ENCODE results near the gene ACMSD.
"Not testable (repeated sequence)": the region's sequence is repeated elsewhere in the genome, so short reads cannot be mapped to it uniquely, and the experiment has no call there.

ACMSD gene

DNA sequence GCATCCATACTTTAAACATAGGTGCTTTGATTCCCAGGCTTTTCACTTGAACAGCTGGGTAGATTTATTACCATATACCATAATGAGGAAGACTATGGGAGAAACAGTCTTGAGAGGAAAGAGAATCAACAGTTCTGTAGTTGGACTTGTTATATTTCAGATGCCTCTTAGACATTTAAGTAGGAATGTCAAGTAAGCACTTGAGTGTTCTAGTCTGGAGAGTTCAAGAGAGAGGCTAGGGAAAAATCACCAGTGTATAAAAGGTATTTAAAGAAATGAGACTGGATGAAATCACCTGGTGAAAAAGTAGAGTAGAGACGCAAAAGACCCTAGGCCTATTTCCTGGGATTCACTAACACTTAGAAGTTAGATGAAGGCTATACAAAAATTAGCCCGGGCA, 66.8 kb downstream of the ACMSD start:
- DNase-seq (ENCODE audit: low read depth, low spot score), result no peak

DNA sequence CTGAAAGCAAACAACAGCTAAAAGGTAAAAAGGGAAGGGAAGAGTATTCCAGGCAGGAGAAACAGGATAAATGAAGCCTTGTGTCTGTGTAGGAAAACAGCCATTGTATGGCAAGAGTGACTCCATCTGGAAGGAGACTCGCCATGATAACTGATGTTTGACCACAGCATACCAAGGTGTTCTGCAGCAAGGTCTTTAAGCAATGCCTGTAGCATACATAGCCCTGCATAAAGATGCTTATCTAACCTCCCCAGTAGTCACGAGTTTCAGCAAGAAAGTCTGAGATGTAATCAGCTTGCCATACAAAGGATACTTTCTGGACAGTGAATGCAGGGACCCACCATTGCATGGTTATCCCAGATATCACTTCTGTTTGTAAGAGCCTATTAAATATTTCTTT, 68.3 kb downstream of the ACMSD start:
- DNase-seq (ENCODE audit: low read depth, low spot score), result no peak

DNA sequence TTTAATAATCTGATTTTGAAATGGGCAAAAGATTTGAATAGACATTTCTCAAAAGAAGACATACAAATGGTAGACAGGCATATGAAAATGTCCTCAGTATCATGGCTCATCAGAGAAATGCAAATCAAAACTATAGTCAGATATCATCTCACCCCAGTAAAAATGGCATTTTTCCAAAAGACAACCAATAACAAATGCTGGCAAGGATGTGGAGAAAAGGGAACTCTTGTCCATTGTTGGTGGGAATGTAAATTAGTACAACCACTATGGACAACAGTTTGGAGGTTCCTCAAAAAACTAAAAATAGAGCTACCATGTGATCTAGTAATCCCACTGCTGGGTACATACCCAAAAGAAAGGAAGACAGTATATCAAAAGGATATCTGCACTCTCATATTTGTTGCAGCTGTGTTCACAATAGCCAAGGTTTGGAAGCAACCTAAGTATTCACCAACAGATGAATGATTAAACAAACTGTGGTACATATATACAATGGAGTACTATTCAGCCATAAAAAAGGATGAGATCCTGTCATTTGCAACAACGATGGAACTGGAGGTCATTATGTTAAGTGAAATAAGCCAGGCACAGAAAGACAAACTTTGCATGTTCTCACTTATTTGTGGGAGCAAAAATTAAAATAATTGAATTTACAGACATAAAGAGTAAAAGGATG, 69.2 kb downstream of the ACMSD start:
- DNase-seq (ENCODE audit: low read depth, low spot score), result not testable (repeated sequence)

DNA sequence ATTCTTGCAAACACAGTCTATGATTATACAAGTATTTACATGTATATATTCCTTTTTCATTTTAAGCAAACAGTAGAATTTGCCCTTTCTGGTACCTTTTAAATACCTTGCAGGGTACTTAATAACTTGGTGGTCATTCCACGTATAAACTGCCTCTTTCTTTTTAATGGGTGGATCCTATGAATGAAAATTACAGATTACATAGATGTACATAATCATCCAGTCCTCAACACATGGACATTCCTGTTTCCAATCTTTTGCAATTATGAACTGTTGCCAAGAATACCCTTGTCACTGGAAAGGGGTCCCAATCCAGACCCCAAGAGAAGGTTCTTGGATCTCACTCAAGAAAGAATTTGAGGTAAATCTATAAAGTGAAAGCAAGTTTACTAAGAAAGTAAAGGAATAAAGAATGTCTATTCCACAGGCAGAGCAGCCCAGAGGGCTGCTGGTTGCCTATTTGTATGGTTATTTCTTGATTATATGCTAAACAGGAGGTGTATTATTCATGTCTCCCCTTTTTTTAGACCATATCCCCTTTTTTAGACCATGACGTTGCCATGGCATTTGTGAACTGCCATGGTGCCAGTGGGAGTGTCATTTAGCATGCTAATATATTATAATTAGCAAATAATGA, 72.5 kb downstream of the ACMSD start:
- no peak for DNase-seq (ENCODE audit: low read depth, low spot score)

DNA sequence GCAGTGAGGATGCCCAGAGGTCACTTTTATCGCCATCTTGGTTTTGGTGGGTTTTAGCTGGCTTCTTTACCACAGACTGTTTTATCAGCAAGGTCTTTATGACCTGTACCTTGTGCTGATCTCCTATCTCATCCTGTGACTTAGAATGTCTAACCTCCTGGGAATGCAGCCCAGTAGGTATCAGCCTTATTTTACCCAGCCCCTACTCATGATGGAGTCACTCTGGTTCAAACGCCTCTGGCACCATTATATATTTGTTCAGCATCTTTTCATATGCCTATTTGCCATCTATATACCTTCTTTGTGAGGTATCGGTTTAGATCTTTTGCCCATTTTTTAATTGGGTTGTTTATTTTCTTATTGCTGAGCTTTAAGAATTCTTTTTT, 73.0 kb downstream of the ACMSD start:
- no peak for DNase-seq (ENCODE audit: low read depth, low spot score)

DNA sequence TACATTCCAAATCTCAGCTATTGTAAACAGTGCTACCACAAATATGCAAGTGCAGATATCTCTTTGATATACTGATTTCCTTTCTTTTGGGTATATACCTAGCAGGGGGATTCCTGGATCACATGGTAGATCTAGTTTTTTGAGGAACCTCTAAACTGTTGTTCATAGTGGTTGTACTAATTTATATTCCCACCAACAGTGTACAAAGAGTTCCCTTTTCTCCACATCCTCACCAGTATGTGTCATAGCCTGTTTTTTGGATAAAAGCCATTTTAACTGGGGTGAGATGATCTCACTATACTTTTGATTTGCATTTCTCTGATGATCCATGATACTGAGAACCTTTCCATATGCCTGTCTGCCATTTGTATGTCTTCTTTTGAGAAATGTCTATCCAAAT, 73.9 kb downstream of the ACMSD start:
- DNase-seq (ENCODE audit: low read depth, low spot score), result no peak

DNA sequence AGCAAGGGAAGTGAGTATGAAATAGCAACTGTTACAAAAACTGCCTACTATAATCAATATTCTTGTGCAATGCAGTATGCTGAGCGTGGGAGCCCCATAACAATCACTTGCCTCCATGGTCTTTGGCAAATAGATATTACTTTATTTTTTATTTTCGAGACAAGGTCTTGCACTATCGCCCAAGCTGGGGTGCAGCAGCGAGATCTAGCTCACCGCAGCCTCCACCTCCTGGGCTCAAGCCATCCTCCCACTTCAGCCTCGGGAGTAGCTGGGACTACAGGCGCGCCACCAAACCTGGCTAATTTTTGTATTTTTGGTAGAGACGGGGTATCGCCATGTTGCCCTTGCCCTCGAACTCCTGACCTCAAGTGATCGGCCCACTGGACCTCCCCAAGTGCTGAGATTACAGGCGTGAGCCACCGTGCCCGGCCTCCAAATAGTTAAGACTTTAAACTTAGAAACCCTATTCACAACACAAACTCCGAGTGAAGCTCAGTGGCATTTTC, 79.0 kb downstream of the ACMSD start:
- no peak for DNase-seq (ENCODE audit: low read depth, low spot score)

DNA sequence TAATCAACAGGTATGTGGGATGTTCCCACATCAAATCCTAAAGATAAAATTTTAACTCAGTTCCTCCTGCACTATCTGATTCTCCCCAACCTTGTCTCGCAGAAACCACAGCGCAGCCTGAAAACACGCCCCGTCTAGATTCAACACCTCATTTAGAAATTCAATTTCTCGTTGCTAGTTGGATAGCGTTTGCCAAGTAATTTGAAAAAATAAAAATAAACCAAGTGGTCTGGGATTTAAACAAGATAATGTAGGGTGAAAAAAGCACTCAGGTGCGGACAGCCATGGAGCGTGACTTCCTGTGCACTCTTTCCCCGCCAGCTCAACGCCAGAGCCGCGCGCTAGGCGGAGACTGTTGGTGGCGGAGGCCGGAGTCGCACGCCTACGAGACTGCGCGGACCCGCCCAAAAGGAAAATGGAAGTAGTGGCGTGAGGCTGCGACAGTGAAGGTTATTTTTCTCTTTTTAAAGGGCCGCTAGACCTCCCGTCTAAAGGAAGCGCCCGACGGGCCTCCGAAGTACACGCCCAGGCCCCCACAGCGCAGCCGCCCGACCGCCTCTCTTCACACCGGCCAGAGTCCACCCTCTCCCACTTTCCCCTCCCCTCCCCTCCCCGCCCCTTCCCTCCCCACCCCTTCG, 79.6 kb downstream of the ACMSD start:
- DNase-seq (ENCODE audit: low read depth, low spot score), result no peak

DNA sequence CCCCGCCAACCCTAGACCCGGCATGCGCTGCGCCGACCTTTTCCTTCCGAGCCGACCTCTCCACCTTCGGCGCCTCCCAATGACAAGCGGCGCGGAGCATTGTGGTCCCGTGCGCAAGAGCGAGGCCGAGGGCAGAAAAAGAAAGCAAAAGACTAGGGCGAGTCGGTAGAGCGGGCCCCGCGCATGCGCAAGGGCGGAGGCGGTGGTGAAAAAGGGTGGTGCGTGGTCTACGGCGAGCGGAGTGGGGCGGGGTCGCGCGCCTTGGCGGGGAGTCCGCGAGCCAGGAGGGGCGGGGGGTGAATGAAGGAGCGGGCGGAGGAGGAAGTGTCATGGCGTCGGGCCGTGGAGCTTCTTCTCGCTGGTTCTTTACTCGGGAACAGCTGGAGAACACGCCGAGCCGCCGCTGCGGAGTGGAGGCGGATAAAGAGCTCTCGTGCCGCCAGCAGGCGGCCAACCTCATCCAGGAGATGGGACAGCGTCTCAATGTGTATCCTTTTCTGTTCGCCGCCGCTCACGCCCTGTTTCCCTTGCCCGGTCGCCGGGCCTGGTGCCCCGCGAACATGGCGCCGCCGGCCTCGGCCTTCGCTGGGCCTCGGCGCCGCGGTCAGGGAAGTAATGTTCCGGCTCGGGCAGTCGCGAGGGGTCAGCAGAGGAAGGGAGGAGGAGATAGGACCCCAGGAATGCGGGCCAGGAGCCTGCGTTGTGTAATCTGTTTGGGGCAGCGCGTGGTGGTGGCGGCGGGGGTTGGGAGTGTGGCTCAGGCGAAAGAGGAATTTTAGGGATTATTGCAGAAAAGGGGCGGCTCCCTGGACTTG, 80.3 kb downstream of the ACMSD start, which contains the start of gene CCNT2:
TSS of gene CCNT2 (plus strand) at position 297 of the 815 bp plus-strand sequence. CDS start at position 330, 33 bp downstream.
- peak; percentile 99 for DNase-seq (ENCODE audit: low read depth, low spot score)

DNA sequence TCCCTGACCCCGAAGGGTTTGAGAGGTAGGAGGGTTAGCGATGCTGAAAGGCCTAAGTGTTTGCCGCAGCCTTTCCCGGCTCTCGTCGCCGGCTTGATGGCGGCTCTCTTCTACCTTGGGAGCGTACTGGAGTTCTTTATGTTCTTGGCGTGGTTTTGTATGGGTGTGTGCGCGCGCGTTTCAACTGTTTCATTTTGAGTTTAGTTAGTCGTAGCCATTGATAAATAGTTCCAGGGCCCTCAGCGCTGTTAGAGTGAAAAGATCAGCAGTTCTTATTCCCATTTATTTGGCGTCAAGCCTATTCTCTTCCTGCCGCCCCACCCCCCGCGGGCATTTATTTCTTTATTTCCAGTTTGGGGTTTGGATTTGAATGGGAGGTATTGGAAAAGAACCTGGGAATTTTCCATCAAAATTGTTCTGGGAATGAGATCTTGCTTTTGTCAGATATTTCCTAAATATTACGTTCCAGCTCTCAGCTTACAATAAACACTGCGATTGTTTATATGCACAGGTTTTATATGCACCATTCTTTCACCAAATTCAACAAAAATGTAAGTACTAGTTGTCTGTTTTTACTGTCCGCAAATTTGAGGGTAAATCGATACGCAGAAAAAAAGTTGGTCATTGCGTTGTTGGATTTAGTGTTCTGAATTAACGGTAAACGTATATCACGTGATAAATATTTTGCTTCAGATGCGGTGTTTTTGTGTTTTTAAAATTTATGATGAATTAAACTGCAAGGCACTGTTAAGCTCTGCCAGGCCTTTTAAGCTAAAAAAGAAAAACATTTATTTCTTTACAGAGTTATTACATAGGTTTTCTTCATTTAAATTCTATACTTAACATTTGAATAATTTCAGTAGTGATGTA, 81.2 kb downstream of the ACMSD start:
- no peak for DNase-seq (ENCODE audit: low read depth, low spot score)

DNA sequence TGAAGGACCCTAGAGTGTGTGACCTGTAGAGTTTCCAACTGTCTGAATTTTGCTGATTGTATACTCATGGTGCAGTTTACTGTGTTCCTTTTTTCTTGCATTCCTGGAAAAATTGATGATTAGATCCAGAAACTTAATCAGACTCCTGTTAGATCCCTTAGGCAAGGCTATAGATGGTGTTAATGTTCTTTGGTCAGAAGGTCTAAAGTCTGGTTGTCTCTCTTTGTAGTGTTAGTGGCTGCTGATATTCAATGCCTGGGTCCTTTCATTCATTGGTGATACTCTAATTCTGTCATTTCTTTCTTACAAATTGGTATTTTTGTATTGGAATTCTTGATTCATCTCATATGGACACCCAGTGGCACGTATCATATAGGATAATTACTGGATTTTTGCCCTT, 86.5 kb downstream of the ACMSD start:
- DNase-seq (ENCODE audit: low read depth, low spot score), result no peak

DNA sequence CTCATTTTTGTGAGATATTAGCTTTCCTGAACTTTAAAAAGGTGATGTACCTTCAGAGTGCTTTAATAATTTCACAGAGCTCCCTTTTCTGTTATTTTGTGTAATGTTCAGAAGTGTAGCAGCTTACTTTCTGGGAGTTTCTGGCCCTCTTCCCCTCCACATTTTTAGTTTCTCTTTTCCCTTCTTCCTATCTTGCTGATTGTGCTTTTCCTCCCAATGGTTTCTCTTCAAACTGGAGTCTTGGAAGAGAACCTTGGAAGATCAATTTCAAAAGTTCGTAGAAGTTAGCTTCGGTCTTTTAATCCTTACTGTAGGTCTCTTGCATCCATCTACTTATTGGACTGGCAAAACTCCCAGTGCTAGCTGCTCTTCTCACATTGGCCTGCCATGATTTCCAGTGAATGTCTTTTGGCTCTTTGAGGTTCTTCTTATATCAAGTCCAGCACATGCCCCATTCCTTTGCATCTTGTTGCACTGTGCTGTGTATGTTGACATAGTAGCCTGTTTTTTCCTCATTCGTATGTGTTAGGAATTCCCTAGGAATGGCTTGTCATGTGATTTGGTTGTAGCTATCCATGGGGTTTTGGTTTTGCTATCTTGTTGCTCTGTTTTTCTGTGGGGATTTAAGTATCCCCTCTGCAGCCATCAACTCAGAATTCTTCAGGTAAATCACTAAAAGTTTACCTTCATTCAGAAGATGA, 88.0 kb downstream of the ACMSD start:
- no peak for DNase-seq (ENCODE audit: low read depth, low spot score)

DNA sequence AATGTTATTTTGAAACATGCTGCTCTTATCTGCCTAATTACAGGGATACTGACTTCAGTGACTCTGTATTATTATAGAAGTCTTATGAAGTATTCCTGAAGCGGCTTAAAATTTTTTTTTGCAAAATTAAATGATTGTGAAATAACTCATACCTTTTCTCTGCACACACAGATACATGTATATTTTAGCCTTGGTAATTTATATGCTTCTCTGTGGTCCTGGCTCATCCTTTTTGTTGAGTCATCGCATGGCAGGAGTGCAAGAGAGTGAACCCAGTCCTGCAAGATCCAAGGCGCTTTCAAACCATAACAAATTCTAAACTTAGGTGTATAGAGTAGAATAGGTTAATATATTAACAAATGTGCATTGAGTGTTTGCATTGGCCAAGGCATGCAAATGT, 88.8 kb downstream of the ACMSD start:
- DNase-seq (ENCODE audit: low read depth, low spot score), result no peak

DNA sequence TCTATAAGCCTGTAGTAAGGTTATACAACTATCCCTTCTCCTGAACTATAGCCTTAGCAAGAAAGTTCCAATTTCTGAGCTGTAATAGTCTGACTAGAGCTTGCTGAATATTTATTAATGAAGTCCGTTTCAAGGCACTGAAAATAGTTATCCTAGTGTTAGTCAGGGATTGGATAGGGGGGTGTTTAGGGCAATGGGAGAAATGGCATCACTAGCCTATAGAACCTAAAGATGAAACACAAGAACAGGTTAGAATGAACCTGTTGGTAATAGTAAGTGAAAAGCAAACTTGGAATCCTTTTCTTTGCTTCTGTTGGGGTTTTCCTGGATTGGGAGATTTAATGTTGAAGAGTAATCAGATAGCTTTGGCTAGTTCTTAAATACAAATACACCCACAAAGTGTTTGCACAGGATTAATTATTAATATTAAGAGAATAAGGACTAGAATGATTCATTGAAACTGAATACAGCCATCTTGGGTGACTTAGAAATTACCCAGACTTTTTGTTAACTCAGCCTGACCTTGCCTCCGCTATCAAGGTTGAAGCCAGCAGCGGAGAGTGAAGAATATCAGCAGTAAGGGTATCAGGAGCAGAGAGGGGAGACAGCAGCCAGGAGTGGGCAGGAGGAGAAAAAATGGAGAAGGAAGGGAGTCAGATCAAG, 94.6 kb downstream of the ACMSD start:
- no peak for DNase-seq (ENCODE audit: low read depth, low spot score)

DNA sequence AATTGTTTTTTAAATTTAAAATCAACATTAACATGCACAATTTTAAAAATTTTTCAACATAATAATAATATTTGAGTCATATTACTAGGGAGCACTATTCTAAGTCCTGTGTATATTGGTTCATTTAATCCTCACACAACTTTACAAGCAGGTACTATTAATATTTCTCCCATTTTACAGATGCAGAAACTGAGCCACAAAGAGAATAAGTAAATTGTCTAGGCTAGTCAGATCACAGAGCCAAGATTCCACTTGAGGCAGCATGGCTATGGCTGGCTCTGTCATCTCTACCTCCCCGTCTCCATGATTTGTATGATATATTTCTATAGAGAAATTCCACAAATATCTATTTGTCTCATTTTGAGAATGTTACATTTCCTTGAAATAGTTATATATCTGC, 95.3 kb downstream of the ACMSD start:
- DNase-seq (ENCODE audit: low read depth, low spot score), result no peak

DNA sequence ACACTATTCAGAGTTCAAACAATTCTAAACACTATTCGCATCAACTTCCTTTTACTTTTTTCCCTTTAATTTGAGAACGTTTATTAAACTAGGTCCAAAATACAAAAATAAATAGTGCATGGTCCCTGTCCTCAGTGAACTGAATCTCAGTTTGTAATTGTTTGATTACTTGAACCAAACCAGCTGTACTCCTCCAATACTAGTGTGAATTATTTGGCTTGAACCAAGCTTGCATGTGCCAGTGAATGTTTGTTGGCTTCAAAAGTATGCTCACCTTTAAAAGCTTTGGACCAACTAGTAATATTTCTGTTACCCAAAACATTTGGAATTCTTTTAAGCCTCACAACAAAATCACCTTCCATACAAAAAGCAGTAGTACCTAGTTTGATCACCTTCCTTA, 95.7 kb downstream of the ACMSD start:
- no peak for DNase-seq (ENCODE audit: low read depth, low spot score)

DNA sequence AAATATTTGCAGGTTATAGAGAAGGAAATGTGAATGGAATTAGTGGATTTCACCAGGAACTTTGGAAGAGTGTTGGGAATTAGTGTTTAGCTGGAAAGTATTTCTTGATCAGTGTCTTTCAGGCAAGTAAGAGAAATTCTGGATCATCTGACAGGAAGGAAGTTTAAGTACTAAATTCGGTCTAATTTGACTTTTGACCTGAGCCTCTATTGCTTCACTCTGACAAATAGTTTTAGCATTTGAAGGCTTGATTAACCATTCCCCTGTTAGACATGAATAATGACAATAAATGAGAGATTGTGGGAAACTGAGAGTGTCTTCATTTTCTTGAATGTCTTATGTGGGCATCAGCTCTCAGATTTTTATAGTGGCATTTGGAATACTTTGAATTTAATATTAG, 96.2 kb downstream of the ACMSD start:
- no peak for DNase-seq (ENCODE audit: low read depth, low spot score)

DNA sequence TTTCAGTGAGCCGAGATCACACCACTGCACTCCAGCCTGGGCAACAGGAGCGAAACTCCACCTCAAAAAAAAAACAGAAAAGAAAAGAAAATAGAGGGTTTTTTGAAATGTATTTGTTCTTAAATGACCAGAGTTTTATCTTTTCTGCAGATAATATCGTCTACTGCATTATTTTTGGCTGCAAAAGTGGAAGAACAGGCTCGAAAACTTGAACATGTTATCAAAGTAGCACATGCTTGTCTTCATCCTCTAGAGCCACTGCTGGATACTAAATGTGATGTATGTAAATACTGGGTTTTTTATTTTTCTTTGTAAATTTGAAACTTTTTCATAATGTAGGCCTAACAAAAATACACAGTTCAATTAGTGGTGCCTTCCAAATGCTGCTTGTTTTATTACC, 98.3 kb downstream of the ACMSD start:
- DNase-seq (ENCODE audit: low read depth, low spot score), result no peak

DNA sequence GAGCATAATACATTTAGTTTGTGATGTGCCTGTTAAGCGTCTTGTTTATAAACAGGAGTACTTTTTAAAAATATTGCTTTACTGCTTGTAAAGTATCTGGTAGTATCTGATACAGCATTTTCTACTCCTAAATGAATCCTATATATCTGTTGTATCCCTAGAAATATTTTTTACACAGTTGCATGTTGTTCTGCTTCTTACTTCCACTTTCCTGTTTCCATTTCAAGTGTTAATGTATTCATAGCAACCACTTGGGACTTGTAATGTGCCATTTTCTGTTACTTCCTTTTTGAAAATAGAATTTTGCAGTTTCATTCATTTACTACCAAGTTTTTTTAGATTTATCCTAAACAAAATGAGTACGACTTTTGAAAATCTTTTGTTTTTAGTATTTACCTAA, 105.1 kb downstream of the ACMSD start:
- no peak for DNase-seq (ENCODE audit: low read depth, low spot score)

DNA sequence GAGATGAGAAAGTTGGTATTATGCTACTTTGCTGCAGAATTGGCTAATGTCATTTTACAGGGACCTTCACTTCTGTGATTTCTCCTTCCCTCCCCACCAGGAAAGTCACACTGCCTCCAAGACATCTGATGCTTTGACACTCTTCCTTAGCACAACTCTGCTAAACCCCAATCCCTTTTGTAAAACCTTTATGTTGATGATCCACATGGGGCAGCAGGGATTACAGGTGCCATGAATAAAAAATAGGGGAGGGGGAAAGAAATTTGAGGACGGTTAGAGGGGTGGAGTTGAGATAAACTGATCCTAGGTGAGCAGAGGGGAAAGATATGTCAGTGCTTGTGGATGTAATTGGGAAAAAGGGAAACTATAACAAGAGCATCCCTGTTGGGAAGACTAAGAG, 106.6 kb downstream of the ACMSD start:
- no peak for DNase-seq (ENCODE audit: low read depth, low spot score)
